HEK293T (cell line): ENCODE results near the gene NLRX1.
"Not testable (repeated sequence)": the region's sequence is repeated elsewhere in the genome, so short reads cannot be mapped to it uniquely, and the experiment has no call there.

ENCODE experiments used
- BHLHE40 ChIP-seq: fragments of 450-650 bp; IDR thresholded peaks from 2 replicates; pipeline ENCODE4 v1.6.1; 2016; ENCODE audit warnings: mild to moderate bottlenecking, moderate library complexity, borderline replicate concordance
- CTBP1 ChIP-seq: fragments of 450-650 bp; IDR thresholded peaks from 2 replicates; pipeline ENCODE4 v1.6.1; 2016; ENCODE audit warnings: borderline replicate concordance
- FOXK2 ChIP-seq: fragments of 450-650 bp; IDR thresholded peaks from 2 replicates; pipeline ENCODE4 v1.6.1; 2016; ENCODE audit warnings: mild to moderate bottlenecking
- HDGF ChIP-seq: fragments of 450-650 bp; IDR thresholded peaks from 2 replicates; pipeline ENCODE4 v1.6.1; 2017; ENCODE audit warnings: antibody characterized with exemption, borderline replicate concordance
- L3MBTL2 ChIP-seq: fragments of 450-650 bp; conservative IDR thresholded peaks from 2 replicates; pipeline ENCODE4 v1.6.1; 2016; ENCODE audit warnings: mild to moderate bottlenecking

GRCh38 chr11:119184399-119184798 is 15.9 kb downstream of the NLRX1 start:
- not testable (repeated sequence) for TF ChIP-seq FOXK2, L3MBTL2, HDGF, CTBP1, BHLHE40
